ENCODE results near the gene STARD4.
A peak's percentile ranks its signal among the peaks of the same experiment; 100 is the strongest.

Gene STARD4

DNA sequence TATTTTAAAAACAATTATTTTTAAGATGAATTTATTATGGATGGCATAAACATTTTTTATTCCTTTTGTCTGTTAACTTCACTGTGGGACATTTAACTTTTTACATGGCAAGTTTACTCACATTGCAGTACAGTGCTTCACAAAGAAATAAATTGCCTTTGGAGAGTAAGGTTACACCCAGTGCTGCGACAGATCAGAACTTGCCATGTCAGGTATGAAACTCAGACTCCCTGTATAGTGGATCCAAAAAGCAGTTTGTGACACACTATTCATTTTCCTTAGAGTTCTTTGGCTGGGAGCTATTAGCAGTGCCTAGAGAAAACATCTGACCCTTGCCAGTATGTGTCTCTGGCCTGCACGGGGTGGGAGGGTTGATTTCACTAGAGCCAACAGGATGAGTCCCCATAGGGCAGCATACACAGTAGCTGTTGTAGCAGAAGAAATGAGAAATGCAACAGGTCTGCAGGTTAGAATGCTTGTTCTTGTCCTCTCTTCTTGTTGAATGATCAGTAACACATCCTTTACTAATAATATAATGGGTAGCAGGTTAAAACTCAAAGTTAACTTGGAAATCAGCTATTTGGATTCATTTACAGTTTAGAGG lies 42.9 kb downstream of the STARD4 start:
- no peak for DNase-seq

- no peak for DNase-seq
Measured at GRCh38 chr5:111463311-111463710, 49.0 kb downstream of the STARD4 start.

DNA sequence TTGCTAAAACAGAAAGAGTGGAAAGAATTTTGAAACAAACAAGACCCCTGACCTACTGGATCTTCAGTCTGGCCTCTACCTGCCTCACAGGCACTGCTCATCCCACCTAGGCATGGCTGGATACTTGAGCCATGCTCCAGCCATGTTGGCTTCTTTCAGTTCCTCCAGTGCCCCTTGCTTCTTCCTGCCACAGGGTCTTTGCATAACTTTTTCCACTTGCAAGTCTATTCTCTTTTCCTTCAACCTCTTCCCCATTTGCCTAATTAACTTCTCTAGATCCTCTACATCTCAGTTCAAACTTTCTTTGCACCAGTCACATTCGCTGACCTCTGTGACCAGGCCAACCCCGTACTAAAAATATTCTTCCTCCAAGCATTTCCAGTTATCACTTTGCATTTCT lies 50.4 kb downstream of the STARD4 start:
- no peak for DNase-seq

DNA sequence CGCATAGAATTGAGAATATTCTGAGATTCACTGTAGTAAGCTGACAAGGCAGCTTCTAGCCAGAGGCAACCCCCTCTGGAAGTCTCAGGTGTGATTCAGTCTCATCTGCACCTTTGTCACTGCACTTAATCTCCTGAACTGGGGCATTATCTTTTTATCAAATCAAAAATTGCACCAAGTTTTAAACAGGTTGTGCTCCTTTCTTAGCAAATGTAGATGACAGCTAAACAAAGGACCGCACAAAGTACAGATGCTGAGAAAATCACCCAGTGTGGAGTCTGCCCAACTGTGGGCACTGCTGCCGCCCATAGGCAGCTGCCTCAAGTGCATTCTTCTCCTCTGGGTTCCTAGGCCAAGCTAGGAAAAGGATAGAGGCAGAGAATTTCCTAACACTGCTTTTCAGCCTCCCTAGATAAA lies 51.1 kb downstream of the STARD4 start:
- peak; percentile 39 for DNase-seq

DNA sequence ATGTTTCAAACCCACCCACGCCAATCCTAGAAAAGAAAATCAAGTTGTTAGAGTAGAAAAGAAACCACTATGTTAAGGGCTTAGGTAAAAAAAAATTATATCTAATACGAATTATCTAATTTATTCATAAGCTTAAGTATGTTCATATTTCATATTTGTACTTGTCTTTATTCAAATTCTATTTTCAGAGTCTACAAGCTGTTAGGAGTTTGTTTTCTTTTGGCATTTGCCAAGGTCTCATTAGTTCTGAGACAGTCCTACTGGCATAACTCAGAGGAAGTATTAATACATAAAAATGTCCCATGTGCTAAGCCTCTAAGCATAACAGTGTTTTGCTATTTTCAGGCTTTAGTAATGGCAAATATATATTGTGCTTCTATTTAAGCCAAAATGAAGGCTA lies 57.6 kb downstream of the STARD4 start:
- DNase-seq: no peak

- DNase-seq: peak; percentile 93
Measured at GRCh38 chr5:111454198-111454622, 58.1 kb downstream of the STARD4 start.

DNA sequence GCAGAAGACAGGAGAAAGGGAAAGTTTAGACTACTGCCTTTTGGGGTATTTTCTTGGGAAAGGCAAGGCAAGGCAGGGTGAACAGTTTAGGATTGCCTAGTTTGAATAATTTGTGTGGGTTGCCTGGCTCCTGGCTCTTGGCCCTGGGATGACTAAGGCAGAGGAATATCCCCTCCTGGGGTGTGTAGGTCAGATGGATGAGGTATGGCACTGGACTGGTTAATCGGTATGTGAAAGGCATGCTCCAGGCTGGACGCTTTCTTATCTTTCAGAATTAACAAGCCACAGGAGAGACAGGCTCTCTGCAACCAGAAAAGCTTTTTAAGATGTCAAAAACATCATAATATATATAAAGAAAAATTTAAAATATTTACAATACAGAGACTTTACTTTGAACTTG lies 58.6 kb downstream of the STARD4 start:
- peak; percentile 67 for DNase-seq

- DNase-seq: no peak
Measured at GRCh38 chr5:111453295-111453694, 59.0 kb downstream of the STARD4 start.

DNA sequence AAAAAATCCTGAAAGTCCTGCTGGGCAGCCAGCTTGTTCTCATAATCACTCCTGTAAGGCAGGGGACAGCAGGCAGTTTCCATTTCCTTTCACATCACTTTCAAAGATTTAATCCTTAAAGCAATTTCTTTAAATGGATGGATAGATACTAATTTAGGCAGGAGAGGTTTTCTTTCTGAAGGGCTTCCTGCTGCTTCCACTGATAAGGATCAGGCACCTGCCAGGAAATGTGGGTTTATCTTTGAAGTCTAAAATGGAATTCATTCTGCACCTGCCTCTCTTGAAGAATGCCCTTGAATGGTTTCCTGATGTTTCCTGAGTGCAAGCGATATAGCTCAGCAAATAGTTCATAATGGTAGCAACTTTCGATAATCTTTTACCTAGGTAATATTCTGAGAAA lies 64.5 kb downstream of the STARD4 start:
- DNase-seq: peak; percentile 89

- peak; percentile 0 for DNase-seq
Measured at GRCh38 chr5:111447099-111447498, 65.2 kb downstream of the STARD4 start.
